HG02588 (cell line): ENCODE results near the gene PRKAG2.

Source experiments
- ATAC-seq: cut with Tn5 transposase; IDR thresholded peaks from one replicate; pipeline ENCODE4 v1.9.1; 2021; ENCODE audit warnings: mild to moderate bottlenecking, moderate library complexity; ENCODE audit not compliant: unreplicated experiment

PRKAG2 gene

DNA sequence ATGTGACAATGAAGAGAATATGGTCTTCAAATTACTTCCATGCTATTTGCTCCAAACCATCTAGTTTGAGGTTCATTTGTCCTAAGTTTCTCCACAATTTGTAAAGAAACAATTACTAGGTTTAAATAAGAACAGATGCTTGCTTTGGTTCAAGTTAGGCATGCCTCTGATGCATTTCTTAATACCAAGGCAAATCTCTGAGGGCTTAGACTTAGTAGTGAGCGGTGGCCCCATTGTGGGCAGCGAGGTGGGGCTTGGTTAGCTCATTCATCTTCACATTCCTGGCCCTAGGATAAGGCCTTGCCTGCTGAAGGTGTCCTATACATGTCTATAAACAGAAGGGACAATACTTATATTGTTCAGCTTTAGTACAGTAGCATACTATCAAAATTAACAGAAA lies 304.8 kb downstream of the PRKAG2 start:
- no peak for ATAC-seq

DNA sequence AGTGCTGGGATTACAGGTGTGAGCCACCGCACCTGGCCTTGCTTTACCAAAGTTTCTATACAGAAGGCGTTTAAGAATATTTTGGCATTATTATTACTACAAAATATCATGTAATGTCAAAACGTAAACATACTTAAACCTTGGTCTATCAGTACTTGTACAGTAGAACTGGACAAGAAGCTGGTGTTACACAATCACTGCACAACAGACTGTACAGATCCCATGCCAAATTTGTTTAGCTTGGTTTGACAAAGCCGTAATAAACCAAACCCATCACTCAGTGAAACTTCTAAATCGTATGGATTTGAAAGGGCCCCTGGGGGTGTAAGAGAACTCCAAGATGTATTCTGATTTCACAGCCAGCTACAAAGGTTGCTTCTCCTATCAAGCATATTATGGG lies 305.4 kb downstream of the PRKAG2 start:
- no peak for ATAC-seq

DNA sequence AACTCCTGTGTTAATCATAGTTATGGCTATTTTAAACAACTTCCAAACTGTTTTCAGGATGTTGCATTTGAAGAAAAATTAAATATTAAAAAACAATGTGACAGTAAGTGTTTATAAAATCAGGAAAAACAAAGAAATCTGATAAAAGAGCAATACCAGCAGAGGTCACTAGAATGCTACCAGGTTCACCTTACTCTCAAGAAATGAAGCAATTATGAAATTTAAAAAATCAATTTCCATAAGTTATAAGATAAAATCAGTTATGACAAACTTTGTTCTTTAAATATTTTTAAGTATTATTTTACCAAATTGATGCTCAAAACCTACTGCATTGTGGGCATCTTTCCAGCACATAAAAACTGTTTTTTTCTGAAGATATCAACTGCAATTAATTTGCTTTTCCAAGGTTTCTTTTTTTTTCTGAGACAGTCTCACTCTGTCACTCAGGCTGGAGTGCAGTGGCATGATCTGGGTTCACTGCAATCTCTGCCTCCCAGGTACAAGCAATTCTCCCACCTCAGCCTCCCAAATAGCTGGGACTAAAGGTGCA lies 306.5 kb downstream of the PRKAG2 start:
- ATAC-seq: no peak

DNA sequence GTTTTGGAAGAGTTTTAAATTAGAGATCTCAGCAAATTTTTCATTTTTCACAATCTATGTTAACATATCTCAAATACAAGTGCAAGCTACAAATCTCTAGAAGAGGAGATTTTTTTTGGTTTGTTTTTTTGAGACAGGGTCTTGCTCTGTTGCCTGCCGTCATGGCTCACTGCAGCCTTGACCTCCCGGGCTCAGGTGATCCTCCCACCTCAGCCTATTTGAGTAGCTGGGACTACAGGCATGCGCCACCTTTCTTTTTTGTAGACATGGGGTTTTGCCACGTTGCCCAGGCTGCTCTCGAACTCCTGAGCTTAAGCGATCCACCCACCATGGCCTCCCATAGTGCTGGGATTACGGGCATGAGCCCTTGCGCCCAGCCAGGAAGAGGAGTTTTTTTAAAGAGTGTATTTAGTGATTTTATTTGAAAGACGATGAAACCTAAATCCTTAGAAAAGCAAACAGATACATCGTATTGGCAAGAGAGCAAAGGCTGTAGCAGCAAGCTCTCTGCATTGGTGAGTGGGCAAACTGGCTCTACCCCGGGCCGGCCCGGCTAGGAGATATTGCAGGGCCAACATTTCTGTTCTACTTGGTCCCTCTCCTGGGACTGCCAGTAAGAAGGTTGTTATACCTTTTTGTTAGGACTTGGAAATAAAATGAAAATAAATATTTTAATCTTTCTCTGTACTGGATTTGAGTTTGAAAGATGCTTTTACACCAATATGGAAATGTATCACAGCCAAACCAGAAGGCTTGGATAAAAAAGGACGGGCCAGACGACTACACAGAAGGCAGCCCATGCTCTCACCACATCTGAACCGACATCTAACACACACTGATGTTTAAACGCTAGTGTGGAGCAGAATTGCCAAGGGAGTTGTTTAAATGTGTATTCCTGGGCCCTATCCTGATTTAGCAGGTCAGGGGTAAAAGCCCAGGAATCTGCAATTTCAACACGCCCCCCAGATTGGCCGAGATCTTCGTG lies 307.7 kb downstream of the PRKAG2 start:
- ATAC-seq: no peak

DNA sequence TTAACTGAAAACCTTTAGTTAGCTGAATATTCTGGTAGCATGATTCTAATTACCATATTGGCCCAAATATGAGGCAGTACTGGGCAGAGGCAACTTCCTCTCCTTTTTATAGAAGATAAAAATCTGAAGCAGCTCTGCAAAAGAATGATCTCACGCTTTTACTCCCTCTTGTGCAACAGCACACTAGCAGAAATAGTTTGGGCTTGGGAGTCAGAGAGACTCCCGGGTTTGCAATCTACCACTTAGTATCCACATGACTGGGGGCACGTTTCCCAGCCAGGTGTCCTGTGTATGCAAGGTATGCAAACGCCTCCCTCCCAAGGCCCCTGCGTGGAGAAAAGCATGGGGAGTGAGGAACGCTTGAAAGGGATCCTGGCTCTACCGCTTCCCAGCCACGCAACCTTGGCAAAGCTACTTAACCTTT lies 310.0 kb downstream of the PRKAG2 start:
- no peak for ATAC-seq

DNA sequence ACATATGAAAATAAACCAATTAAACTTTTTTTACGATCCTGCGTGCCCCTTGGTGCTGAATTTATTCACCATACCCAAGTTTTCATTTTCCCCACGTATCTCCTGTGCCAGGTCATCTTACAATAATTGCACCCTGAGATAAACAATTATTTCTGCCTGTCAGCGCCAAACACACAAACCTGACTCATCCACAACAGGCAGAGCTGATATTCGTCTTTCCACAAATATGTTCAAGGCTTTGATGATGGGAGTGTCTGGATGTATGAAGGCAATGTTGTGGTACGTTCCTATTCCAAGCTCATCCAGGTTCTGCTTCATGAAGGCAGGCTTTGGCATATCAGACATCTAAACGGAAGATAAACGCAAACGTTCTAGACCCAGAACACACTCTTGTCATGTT lies 311.4 kb downstream of the PRKAG2 start:
- no peak for ATAC-seq

DNA sequence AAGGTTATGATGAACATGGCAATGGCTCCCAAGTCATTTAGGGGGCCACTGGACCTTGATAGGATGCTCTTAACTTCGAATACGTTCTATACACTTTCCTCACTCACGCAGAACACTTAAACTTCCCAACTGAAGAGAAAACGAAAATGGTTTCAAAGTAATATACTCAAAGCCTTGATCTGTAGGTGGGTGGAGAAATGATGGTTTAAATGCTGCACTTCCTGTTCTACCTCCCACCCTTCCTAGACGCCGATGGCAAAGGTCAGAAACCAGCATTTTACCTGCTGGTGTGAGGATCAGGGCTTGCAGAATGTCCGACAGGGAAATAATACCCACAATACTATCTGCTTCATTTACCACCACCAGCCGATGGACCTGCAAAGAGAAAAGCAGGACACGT lies 316.7 kb downstream of the PRKAG2 start:
- no peak for ATAC-seq

DNA sequence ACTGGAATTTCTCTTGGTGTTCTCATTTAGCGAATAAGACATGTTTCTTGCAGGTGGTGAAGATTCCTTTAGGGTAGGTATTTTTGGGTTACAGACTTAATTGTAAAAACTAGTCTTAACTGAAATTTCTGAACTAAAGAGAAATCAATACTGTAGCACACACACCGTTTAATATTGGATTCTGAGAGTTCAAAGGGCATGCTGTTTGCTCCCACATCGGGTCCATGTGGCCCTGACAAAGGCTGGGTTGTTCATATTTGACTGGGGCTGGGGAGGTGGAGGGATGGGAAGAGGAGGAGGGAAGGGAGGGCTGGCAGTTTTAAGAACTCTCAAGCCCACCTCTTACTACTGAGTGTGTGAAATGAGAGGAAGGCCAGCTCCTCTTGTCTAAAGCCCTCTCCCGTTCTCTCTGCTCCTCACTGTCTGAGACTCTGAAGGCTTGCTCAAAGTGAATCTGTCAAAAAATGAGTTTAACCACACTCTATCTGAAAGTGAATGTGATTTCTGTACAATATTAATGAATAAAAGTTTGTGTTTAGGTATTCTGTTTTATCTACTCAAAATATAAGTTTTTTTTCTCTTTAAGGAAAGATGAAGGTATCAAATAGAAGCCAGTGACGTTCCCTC lies 317.2 kb downstream of the PRKAG2 start:
- no peak for ATAC-seq

DNA sequence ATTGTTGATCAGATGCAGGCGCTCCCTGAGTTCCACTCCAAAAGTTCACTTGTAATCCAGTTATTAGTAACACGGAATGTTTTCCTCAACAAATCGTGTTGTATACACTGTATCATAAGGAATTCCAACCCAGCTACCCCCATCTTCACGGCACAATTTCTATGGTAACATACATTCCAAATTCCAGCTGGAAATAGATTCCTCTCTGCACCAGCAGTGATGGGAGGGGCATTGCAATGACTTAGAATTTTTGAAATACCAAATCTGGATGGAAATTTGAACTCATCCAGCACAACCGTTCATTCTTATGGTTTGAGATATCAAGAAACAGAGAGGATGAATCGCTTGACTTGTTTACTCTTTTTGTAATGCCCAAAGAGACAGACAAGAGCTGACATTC lies 318.3 kb downstream of the PRKAG2 start:
- ATAC-seq: no peak

DNA sequence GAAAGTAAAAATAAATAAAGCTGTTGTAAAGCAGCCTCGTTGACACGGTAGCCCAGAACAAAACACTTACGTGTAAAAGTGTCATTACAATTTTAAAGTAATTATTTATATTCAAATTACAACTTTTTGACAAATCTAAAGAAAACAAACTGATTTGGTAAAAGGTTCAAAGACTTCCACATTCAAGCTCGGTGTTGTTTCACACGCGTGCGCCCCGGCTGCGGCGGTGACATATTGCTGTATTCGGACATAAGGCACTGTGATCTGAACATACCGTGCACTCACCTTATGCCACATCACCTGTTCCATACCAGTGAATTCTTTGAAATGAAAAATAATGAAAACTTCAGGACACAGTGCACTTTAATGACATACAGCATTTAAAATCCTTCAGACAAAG lies 320.3 kb downstream of the PRKAG2 start:
- no peak for ATAC-seq

DNA sequence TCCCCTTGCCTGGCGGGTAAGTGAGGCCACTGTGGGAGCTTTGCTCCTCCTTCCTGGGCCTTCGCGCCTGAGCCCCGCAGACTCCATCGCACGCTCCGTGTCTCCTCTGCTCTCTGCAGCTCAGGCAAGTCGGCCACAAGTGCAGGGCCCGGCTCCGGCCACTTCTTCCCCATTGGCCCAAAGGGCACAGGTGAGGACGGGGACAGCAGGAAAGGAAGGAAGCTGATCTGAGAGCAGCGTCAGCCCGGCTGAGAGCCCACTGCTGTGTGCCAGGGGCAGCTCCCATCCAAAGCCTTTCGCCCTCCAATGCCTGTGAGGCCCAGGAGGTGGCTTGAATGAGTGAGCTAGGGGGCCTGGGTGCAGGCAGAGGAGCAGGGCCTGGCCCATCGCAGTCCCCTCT lies 323.6 kb downstream of the PRKAG2 start:
- no peak for ATAC-seq

DNA sequence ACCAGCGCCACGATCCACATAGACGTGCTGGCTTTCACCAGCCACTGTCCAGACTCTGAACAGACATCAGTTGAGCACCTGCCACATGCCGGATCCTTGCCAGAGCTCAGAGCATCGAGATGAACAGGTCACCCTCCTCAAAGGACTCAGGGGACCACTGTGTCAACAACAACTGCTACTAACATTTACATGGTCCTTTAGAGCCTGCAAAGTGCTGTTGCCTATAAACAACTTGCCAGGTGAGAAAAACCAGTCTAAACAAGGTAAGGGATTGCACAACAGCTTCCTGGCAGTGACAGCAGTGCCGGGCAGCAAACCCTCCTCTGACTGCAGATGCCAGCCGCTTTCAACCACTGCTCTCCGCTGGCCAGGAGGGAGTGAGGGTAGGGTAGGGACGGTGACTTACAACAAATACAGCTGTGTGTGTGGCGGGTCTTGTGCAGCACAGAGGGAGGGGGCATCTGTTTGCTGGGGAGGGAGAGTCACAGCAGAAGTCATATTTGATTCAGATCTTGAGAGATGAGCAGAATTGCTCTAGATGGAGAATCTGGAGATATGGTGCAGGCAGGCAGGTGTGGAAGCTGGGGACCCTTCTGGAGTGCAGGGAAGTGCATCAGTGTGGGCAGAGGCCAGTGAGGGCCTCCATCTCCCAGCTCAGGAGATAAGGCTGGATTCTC lies 324.4 kb downstream of the PRKAG2 start:
- ATAC-seq: no peak

DNA sequence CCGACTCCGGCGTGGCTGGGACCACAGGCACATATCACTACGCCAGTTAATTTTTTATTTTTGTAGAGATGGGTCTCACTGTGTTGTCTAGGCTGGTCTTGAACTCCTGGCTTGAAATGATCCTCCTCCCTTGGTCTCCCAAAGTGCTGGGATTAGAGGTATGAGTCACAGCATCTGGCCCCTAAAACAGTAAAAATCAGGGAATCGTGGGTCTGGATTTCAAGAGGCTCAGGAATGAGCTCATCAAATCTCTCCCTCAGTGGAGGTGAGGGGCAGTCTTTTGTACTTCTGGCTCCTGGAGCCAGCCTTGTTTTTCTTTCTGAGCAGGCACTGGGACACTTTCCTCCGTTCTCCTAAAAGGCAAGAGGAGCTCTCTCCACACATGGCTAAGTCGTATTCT lies 325.1 kb downstream of the PRKAG2 start:
- ATAC-seq: no peak

DNA sequence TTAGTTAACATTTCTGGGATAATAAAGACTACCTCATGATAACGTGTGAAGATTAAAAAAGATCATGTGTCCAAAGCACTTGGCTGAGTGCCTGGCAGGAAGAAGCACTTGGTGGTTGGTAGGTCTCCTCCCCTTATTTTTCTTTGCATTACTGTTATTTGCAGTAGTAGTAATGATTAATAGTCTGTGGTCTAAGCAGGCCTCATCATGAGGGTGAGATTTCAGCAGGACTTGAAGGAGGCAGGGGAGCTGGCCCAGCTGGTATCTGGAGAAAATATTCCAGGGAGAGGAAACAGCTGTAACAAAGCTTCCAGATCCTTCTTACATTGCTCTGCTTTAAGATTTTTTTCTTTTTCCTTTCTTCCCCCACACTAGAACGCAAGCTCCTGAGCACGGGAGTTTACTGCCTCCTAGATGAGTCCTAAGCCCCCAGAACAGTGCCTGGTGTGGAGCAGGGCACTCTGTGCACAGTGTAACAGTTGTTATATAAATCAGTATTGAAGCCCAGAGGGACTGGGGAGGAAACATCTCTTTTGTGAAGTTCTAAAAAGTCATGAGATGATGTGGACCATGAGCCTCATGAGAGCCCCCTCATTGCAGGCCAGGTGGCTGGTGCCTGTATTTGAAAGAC lies 326.1 kb downstream of the PRKAG2 start:
- ATAC-seq: no peak

DNA sequence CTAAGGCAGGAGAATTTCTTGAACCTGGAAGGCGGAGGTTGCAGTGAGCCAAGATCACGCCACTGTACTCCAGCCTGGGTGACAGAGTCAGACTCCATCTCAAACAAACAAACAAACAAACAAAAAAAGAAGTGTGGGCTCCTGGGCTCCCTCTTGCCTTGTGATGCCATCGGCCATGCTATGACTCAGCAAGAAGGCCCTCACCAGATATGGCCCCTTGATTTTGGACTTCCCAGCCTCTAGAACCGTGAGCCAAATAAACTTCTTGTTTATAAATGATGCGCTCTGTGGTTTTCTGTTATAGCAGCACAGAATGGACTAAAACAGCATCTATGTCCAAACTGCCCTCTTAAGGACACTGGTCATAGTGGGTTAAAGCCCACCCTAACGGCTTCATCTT lies 327.3 kb downstream of the PRKAG2 start:
- no peak for ATAC-seq

DNA sequence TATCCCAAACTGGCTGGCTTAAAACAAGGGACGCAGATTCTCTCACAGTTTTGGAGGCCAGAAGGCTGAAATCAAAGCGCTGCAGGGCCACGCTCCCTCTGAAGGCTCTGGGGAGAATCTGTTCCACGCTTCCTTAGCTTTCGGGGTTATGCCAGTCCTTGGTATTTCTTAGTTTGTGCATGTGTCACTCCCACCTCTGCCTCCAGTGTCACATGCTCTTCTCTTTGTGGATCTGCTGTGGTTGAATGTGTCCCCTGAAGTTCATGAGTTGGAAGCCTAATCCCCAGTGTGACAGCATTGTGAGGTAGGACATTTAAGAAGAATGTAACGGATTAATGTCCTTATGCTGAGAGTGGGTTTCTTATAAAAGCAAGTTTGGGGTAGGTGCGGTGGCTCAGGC lies 327.8 kb downstream of the PRKAG2 start:
- ATAC-seq: no peak

DNA sequence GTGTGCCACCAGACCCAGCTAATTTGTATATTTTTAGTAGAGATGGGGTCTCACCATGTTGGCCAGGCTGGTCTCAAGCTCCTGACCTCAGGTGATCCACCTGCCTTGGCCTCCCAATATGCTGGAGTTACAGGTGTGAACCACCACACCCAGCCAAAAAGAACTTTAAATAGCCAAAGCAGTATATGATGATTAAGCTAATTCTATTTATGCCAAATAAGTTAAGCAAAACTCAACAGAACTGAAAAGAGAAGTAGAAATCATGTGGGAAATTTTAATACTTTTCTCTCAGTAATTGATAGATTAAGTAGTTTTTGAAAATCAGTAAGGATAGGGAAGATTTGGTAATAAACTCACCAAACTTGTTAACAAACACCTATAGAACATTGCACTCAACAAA lies 332.7 kb downstream of the PRKAG2 start:
- no peak for ATAC-seq

DNA sequence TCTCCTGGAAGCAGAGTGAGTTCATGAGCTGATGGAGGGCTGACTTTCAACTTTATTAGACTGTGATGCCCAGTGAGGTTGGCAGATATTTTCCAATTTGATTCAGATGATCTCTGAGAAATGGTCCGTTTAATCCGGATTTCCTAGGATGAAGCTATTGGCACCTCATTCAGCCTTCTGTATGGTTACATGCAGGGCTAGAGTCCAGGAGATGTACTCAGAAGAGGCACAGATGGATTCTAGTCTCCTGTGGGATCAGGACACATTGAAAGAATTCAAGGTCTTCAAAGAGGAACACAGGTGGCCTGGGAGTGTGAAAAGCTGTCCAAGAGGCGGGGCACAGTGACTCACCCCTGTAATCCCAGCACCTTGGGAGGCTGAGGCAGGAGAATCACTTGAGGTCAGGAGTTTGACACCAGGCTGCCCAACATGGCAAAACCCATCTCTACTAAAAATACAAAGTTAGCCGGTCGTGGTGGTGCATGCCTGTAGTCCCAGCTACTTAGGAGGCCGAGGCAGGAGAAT lies 334.2 kb downstream of the PRKAG2 start:
- ATAC-seq: no peak

DNA sequence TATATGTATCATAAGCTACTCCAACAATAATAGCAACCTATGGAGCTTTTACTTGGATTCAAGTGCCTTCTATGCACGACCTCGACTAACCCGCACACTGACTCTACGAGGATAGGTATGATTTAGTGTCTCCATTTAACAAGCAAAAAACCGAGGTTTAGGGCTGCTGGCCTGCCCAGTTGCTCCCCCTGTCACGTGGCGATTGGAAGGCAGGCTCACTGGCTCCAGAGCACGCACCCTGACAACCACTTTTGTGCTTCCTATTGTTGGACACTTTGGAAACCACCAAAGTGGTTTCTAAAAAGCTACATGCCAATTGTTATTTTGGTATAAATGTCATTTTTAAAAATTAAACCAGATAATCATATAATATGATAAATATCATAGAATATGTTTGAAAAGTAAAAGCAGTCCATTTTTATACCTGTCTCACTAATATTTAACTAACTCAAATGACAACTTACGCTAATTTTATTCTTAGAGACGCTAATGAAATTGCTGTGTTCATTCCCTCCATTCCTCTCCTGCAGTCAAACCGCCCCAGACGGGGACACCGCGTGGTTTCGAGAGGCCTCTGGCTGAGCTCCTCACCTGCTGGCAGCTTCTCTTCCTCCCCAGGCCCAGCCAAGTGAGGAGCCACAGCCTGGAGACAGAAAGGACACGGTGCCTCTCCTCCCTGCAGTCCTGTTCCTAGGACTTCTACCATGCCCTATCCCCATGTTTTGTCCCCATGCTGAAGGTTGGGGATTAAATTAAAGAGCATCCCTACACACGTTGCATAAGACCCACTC lies 335.0 kb downstream of the PRKAG2 start:
- ATAC-seq: no peak

DNA sequence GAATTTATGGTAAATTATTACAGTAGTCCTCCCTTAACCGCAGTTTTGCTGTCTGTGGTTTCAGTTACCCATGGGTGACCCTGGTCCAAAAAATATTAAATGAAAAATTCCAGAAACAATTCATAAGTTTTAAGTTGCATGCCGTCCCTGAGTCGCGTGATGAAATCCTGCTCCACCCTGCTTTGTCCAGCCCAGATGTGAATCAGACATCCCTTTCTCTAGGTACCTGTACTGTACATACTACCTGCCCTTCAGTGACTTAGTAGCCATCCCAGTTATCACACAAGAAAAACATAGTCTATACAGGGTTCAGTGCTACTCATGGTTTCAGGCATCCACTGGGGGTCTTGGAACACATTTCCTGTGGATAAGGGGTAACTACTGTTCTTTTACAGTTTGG lies 336.8 kb downstream of the PRKAG2 start:
- no peak for ATAC-seq
